CD4-positive, alpha-beta T cell (primary cell): ENCODE data around the gene SGCE. TPM values are rescaled to one million over a fixed set of nuclear protein-coding genes. Genes with fewer than 3 reads are reported as not detected.
A peak's percentile ranks its signal among the peaks of the same experiment; 100 is the strongest.
"Not testable (repeated sequence)": the region's sequence is repeated elsewhere in the genome, so short reads cannot be mapped to it uniquely, and the experiment has no call there.

ENCODE experiments used
- ATAC-seq: fragments of 200-7000 bp; cut with Tn5 transposase; one replicate; pipeline ENCODE4 v1.10.0; 2022; ENCODE audit warnings: mild to moderate bottlenecking; ENCODE audit not compliant: poor library complexity
- CTCF ChIA-PET: fragments of 350-600 bp; sonication (Branson Sonifier 250); formaldehyde crosslinking; loops from one replicate; lab custom pipeline; 2021; ENCODE audit warnings: antibody characterized with exemption, inconsistent platforms; lab: Charles Lee
- POLR2A ChIA-PET: fragments of 350-600 bp; sonication (Branson Sonifier 250); formaldehyde crosslinking; loops from one replicate; lab custom pipeline; 2021; ENCODE audit warnings: antibody characterized with exemption, inconsistent platforms; lab: Charles Lee
- DNase-seq, 14 experiments: peaks; one replicate each; pipeline ENCODE4 v3.0.0-alpha.2; 2013 to 2020; ENCODE audit warnings: mixed read lengths in 2 of 14
- H3K27ac ChIP-seq, 2 donors: one replicate each; pipeline versions ENCODE4 v1.5.1 to v1.7.0; 2013; ENCODE audit warnings: low read length in 2 of 2, low read depth in 1 of 2, mild to moderate bottlenecking in 1 of 2
- H3K27me3 ChIP-seq, 2 experiments: 1 replicate in 1 of 2; 2 replicates in 1 of 2; pipeline versions ENCODE4 v1.6.1 to v1.7.0; 2013; ENCODE audit warnings: low read length in 2 of 2, control low read depth in 1 of 2, mild to moderate bottlenecking in 1 of 2, moderate library complexity in 1 of 2; ENCODE audit not compliant: insufficient read depth in 2 of 2, control insufficient read depth in 1 of 2
- H3K36me3 ChIP-seq: one replicate; pipeline ENCODE4 v1.6.1; 2013; ENCODE audit warnings: low read length, control low read depth; ENCODE audit not compliant: insufficient read depth
- H3K4me1 ChIP-seq: one replicate; pipeline ENCODE4 v1.6.1; 2013; ENCODE audit warnings: low read length, control low read depth; ENCODE audit not compliant: insufficient read depth
- H3K4me3 ChIP-seq: one replicate; pipeline ENCODE4 v1.5.1; 2013; ENCODE audit warnings: mild to moderate bottlenecking, low read length, moderate library complexity
- H3K9me3 ChIP-seq, 2 experiments: 1 replicate in 1 of 2; 2 replicates in 1 of 2; pipeline versions ENCODE4 v1.6.1 to v1.7.0; 2013; ENCODE audit warnings: low read length in 2 of 2, mild to moderate bottlenecking in 2 of 2, control low read depth in 1 of 2, moderate library complexity in 1 of 2; ENCODE audit not compliant: control insufficient read depth in 1 of 2, insufficient read depth in 1 of 2
- H3K27ac Mint-ChIP-seq: one replicate; pipeline ENCODE4 v1.8.0; 2020; ENCODE audit warnings: mixed read lengths
- H3K27me3 Mint-ChIP-seq: one replicate; pipeline ENCODE4 v1.8.0; 2021; ENCODE audit warnings: mixed read lengths
- H3K36me3 Mint-ChIP-seq: one replicate; pipeline ENCODE4 v1.8.0; 2021; ENCODE audit warnings: low read depth, mixed read lengths
- H3K4me1 Mint-ChIP-seq: one replicate; pipeline ENCODE4 v1.8.0; 2021; ENCODE audit warnings: low read depth, mixed read lengths
- H3K4me3 Mint-ChIP-seq: one replicate; pipeline ENCODE4 v1.8.0; 2020; ENCODE audit warnings: mild to moderate bottlenecking, mixed read lengths
- H3K9me3 Mint-ChIP-seq: one replicate; pipeline ENCODE4 v1.8.0; 2020; ENCODE audit warnings: mixed read lengths
- CTCF ChIP-seq: fragments of 200-600 bp; IDR thresholded peaks from one replicate; pipeline ENCODE4 v1.8.0; 2022; ENCODE audit warnings: antibody characterized with exemption, mild to moderate bottlenecking
- intact Hi-C, 2 experiments: fragments of 100-400 bp; cut with DNase I in 1 of 2; cut with micrococcal nuclease in 1 of 2; formaldehyde crosslinking; loops; one replicate each; pipeline versions ENCODE4 v1.15.1 to v1.9.0; 2023 to 2025; cut with DNase I, micrococcal nuclease
- polyA plus RNA-seq, 2 donors: library from polyadenylated mRNA; unstranded; fragments of 120-200 nt; gene quantifications; one replicate each; pipeline ENCODE4 v1.2.1, GENCODE V29; 2013
- total RNA-seq, 174 experiments: library from RNA in 2 of 174; stranded (reverse) in 2 of 174; gene quantifications; one replicate each; pipeline ENCODE4 v1.2.3 and lab custom pipeline; 2021 to 2026

SGCE gene
- total RNA-seq, result under 1 TPM in 1 of 2 experiments, not detected in 1; 0.31 TPM
- polyA plus RNA-seq (2013, experiment 1 of 2), result 2.2 TPM
- polyA plus RNA-seq (2013, experiment 2 of 2), result 4.2 TPM
- total RNA-seq (lab: John Stamatoyannopoulos, UW), result 0 to 0.91 (median 0.24) reads per million in 172 experiments

GRCh38 chr7:94655848-94656657 is at the start of gene SGCE:
Gene SGCE, minus strand, starts transcription at chr7:94656133. Its CDS starts 35 bp downstream, at chr7:94656098.
- POLR2A ChIA-PET, result interaction anchor here (0.9 to 1.1 kb wide), 2 partner anchors 9 to 207 kb away, joined by 3 read pairs; no protein-coding TSS in a partner anchor
- peak within 1 kb of the TSS; percentile 63 for H3K27ac Mint-ChIP-seq
- Histone ChIP-seq H3K27me3 (peaks cover 18 to 42% of the 10 kb centered on the region in 2 experiments), H3K9me3 (peaks cover 0 to 29% of the 10 kb centered on the region in 2 experiments), H3K27ac (no peak within 1 kb of the TSS), H3K36me3 (no peaks in the 10 kb centered on the region), H3K4me1 (peaks cover 29% of the 10 kb centered on the region), H3K4me3 (peak within 1 kb of the TSS; percentile 63)
- CTCF ChIA-PET, result no interaction called here
- no peaks in the 10 kb centered on the region for H3K9me3 Mint-ChIP-seq
- TF ChIP-seq CTCF, result peak; percentile 23
- peak in 13 of 14 experiments; percentile 13 to 67 (median 32) for DNase-seq
- ATAC-seq, result no peak
- peaks cover 50% of the 10 kb centered on the region for H3K27me3 Mint-ChIP-seq
- H3K4me1 Mint-ChIP-seq, result peaks cover 21% of the 10 kb centered on the region
- H3K4me3 Mint-ChIP-seq, result peak within 1 kb of the TSS; percentile 86
- H3K36me3 Mint-ChIP-seq, result no peaks in the 10 kb centered on the region
- intact Hi-C loops, result loop anchor here (5.0 to 10.0 kb wide), 4 partner anchors 141 to 1424 kb away; partner anchors contain the start of genes BET1 (in 1 of the 2), CASD1 (in 1 of the 2) and VPS50 (in 1 of the 2)

GRCh38 chr7:94705155-94706021 is 49.5 kb upstream of the SGCE start:
- H3K36me3 ChIP-seq, intact Hi-C loops, ATAC-seq, CTCF ChIA-PET, DNase-seq, H3K27me3 ChIP-seq, H3K27ac Mint-ChIP-seq, H3K4me1 Mint-ChIP-seq, H3K9me3 ChIP-seq, POLR2A ChIA-PET, H3K9me3 Mint-ChIP-seq, H3K4me3 Mint-ChIP-seq, H3K36me3 Mint-ChIP-seq, H3K4me3 ChIP-seq, H3K27ac ChIP-seq, H3K4me1 ChIP-seq: not testable (repeated sequence)
- H3K27me3 Mint-ChIP-seq, result peaks cover 10% of the 10 kb centered on the region

- Histone ChIP-seq H3K4me3 (no peak overlapping the region), H3K9me3 (no peaks in the 10 kb centered on the region), H3K27ac (no peak overlapping the region), H3K36me3 (no peaks in the 10 kb centered on the region), H3K27me3 (peaks cover 0 to 3% of the 10 kb centered on the region in 2 experiments), H3K4me1 (no peaks in the 10 kb centered on the region)
- no peaks in the 10 kb centered on the region for H3K9me3 Mint-ChIP-seq
- no peak overlapping the region for H3K4me3 Mint-ChIP-seq
- H3K36me3 Mint-ChIP-seq, result no peaks in the 10 kb centered on the region
- no peak overlapping the region for H3K27ac Mint-ChIP-seq
- no peaks in the 10 kb centered on the region for H3K4me1 Mint-ChIP-seq
- ChIA-PET CTCF (no interaction called here), POLR2A (no interaction called here)
- DNase-seq (no peak), ATAC-seq (no peak)
- no peak for TF ChIP-seq CTCF
- intact Hi-C loops, result loop anchor here in 1 of 2 experiments (5.0 kb wide), 1 partner anchor 676 kb away; no protein-coding TSS in a partner anchor
- peaks cover 15% of the 10 kb centered on the region for H3K27me3 Mint-ChIP-seq
Measured at GRCh38 chr7:94701555-94701973, 45.6 kb upstream of the SGCE start.
